Natural killer cell (primary cell): ENCODE measurements around the gene TTC39C. TPM values are rescaled to one million over a fixed set of nuclear protein-coding genes. Genes with fewer than 3 reads are reported as not detected.

Experiments
- ATAC-seq, 3 donors: fragments of 150-1000 bp in 2 of 3; fragments of 200-7000 bp in 1 of 3; cut with Tn5 transposase; 1 replicate in 1 of 3; 2 replicates in 2 of 3; pipeline ENCODE4 v1.10.0; 2021; ENCODE audit warnings: mild to moderate bottlenecking in 2 of 3, moderate library complexity in 2 of 3
- DNase-seq, 2 donors: peaks; one replicate each; pipeline versions ENCODE4 v3.0.0 to v3.0.0-alpha.2; 2013 to 2021; ENCODE audit warnings: mixed read lengths in 1 of 2
- H3K27ac ChIP-seq: one replicate; pipeline ENCODE4 v1.5.1; 2013; ENCODE audit warnings: mild to moderate bottlenecking, low read length
- H3K27me3 ChIP-seq: one replicate; pipeline ENCODE4 v1.6.1; 2013; ENCODE audit warnings: low read length; ENCODE audit not compliant: control insufficient read depth, insufficient read depth
- H3K36me3 ChIP-seq: one replicate; pipeline ENCODE4 v1.6.1; 2013; ENCODE audit warnings: low read length; ENCODE audit not compliant: control insufficient read depth, insufficient read depth
- H3K4me1 ChIP-seq: one replicate; pipeline ENCODE4 v1.6.1; 2013; ENCODE audit warnings: low read length; ENCODE audit not compliant: control insufficient read depth, insufficient read depth
- H3K4me3 ChIP-seq: one replicate; pipeline ENCODE4 v1.5.1; 2013; ENCODE audit warnings: low read length
- H3K9me3 ChIP-seq: one replicate; pipeline ENCODE4 v1.6.1; 2013; ENCODE audit warnings: low read length; ENCODE audit not compliant: control insufficient read depth, insufficient read depth
- H3K27ac Mint-ChIP-seq, 2 donors: one replicate each; pipeline ENCODE4 v1.8.0; 2022; ENCODE audit warnings: mild to moderate bottlenecking in 2 of 2, mixed read lengths in 2 of 2, moderate library complexity in 1 of 2
- H3K27me3 Mint-ChIP-seq, 2 donors: one replicate each; pipeline ENCODE4 v1.8.0; 2022; ENCODE audit warnings: low read depth in 2 of 2, mixed read lengths in 2 of 2
- H3K36me3 Mint-ChIP-seq: one replicate; pipeline ENCODE4 v1.8.0; 2022; ENCODE audit warnings: mixed read lengths
- H3K4me1 Mint-ChIP-seq, 2 donors: one replicate each; pipeline ENCODE4 v1.8.0; 2022; ENCODE audit warnings: mixed read lengths in 2 of 2
- H3K4me3 Mint-ChIP-seq: one replicate; pipeline ENCODE4 v1.8.0; 2022; ENCODE audit warnings: mild to moderate bottlenecking, moderate library complexity, mixed read lengths
- H3K9me3 Mint-ChIP-seq, 2 donors: one replicate each; pipeline ENCODE4 v1.8.0; 2022; ENCODE audit warnings: mixed read lengths in 2 of 2
- WGBS: methylation state at CpG from one replicate; pipeline ENCODE4 v1.1.7; 2013; ENCODE audit warnings: missing lambda C conversion rate; ENCODE audit not compliant: insufficient coverage; 5-methylcytosine and 5-hydroxymethylcytosine counted together
- intact Hi-C: fragments of 100-400 bp; cut with micrococcal nuclease; formaldehyde crosslinking; loops from one replicate; pipeline ENCODE4 v1.14.2; 2022
- total RNA-seq, 4 donors: library from RNA; stranded (reverse); fragments of 120-200 nt in 1 of 4; gene quantifications; one replicate each; pipeline versions ENCODE4 v1.2.3 to v1.2.4, GENCODE V29; 2013 to 2022
- TF ChIP-seq, protein P1 (sequence below): fragments of 200-600 bp; IDR thresholded peaks from one replicate; pipeline ENCODE4 v1.8.0; 2022; ENCODE audit warnings: antibody characterized with exemption

The TTC39C gene
- total RNA-seq, 3 donors from 2014 or later (not counting 1 experiment from before 2014, with no cell fraction given): 39.0 to 61.5 (median 44.3) TPM

DNA sequence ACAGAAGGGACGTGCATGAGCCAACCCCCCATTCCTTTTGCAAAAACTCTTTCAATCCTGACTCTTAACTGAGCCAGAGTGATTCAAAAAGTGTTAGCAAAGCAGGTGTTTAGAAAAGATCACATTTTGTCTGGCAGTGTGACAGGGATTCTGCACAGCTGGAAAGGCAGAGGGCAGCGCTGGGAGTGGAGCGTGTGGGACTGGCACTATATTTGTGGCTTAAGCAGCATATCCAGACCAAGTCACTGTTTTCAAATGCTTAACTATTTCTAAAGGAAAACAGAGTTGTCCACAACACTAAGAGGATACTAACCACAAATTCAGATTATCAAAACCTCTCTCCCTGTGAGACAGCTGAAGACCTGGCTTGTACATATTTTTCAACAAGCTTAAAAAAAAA is 143.3 kb downstream of the TTC39C start:
- 93% methylated on average over 3 of the region's 3 CpGs for WGBS
- Mint-ChIP-seq H3K4me3 (no peak overlapping the region), H3K27ac (no peak overlapping the region), H3K9me3 (no peaks in the 10 kb centered on the region), H3K4me1 (no peaks in the 10 kb centered on the region), H3K36me3 (no peaks in the 10 kb centered on the region), H3K27me3 (peaks cover 0 to 3% of the 10 kb centered on the region in 2 donors)
- Histone ChIP-seq H3K36me3 (no peaks in the 10 kb centered on the region), H3K9me3 (no peaks in the 10 kb centered on the region), H3K4me1 (no peaks in the 10 kb centered on the region), H3K4me3 (no peak overlapping the region), H3K27ac (no peak overlapping the region), H3K27me3 (no peaks in the 10 kb centered on the region)
- intact Hi-C loops: no loop called here
- ATAC-seq: no peak
- TF ChIP-seq, protein P1, sequence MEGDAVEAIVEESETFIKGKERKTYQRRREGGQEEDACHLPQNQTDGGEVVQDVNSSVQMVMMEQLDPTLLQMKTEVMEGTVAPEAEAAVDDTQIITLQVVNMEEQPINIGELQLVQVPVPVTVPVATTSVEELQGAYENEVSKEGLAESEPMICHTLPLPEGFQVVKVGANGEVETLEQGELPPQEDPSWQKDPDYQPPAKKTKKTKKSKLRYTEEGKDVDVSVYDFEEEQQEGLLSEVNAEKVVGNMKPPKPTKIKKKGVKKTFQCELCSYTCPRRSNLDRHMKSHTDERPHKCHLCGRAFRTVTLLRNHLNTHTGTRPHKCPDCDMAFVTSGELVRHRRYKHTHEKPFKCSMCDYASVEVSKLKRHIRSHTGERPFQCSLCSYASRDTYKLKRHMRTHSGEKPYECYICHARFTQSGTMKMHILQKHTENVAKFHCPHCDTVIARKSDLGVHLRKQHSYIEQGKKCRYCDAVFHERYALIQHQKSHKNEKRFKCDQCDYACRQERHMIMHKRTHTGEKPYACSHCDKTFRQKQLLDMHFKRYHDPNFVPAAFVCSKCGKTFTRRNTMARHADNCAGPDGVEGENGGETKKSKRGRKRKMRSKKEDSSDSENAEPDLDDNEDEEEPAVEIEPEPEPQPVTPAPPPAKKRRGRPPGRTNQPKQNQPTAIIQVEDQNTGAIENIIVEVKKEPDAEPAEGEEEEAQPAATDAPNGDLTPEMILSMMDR: no peak
- no peak for DNase-seq

GRCh38 chr18:24160086-24160485 is 145.5 kb downstream of the TTC39C start:
- H3K27ac Mint-ChIP-seq: no peak overlapping the region
- no peak overlapping the region for H3K27ac ChIP-seq

DNA sequence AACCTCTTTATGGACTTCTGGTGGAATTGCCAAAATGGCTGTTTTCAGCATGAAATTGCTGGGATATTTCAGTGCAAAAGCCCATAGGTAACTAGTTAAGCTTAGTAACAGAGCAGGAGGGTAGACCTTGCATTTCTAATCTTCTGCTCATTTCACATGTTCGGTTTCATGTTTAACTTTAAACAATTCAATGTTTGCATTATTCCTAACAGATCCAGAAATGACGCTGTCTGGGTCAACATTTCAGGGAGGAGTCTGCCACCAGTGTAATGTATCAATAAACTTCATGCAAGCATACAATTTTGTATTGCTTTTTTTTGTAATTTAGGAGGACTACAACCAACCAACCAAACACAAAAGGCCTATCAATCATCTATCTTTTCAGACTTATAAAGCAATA is 146.8 kb downstream of the TTC39C start:
- Mint-ChIP-seq H3K4me3 (no peak overlapping the region), H3K27me3 (peaks cover 0 to 3% of the 10 kb centered on the region in 2 donors), H3K27ac (no peak overlapping the region), H3K4me1 (no peaks in the 10 kb centered on the region), H3K36me3 (no peaks in the 10 kb centered on the region), H3K9me3 (no peaks in the 10 kb centered on the region)
- no peak for DNase-seq
- intact Hi-C loops: no loop called here
- H3K4me3 ChIP-seq: no peak overlapping the region
- WGBS: 96% methylated on average over 2 of the region's 2 CpGs
- TF ChIP-seq, protein P1: no peak
- H3K27ac ChIP-seq: no peak overlapping the region
- no peak for ATAC-seq
- H3K27me3 ChIP-seq: no peaks in the 10 kb centered on the region
- H3K36me3 ChIP-seq: no peaks in the 10 kb centered on the region
- H3K9me3 ChIP-seq: no peaks in the 10 kb centered on the region
- H3K4me1 ChIP-seq: no peaks in the 10 kb centered on the region

More at GRCh38 chr18:24160086-24160485, 145.5 kb downstream of the TTC39C start:
- TF ChIP-seq, protein P1: no peak
- Histone ChIP-seq H3K9me3 (no peaks in the 10 kb centered on the region), H3K36me3 (no peaks in the 10 kb centered on the region), H3K4me3 (no peak overlapping the region), H3K27me3 (no peaks in the 10 kb centered on the region), H3K4me1 (no peaks in the 10 kb centered on the region)
- 94% methylated on average over 2 of the region's 5 CpGs for WGBS
- no peaks in the 10 kb centered on the region for H3K36me3 Mint-ChIP-seq
- H3K9me3 Mint-ChIP-seq: no peaks in the 10 kb centered on the region
- ATAC-seq: no peak
- H3K4me3 Mint-ChIP-seq: no peak overlapping the region
- H3K27me3 Mint-ChIP-seq: peaks cover 0 to 6% of the 10 kb centered on the region in 2 donors
- intact Hi-C loops: no loop called here
- H3K4me1 Mint-ChIP-seq: no peaks in the 10 kb centered on the region
- no peak for DNase-seq

DNA sequence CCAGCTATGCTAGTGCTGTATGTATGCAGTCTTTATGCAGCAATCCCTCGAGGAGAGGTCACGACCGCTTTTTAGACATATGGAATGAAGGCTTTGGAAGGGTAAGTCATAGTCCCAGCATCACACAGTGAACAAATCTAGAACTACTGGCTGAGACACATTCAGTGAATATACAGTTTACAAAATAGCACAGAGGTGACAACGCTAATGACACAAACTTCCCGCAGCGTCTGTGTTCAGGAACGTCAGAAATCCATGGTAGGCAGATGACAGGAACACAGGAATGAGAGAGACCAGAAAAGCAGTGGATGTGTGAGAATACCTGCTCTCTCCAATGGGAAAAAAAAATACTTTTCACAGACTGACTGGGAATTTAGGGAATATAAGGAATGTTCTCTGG is 153.9 kb downstream of the TTC39C start:
- Mint-ChIP-seq H3K4me3 (no peak overlapping the region), H3K4me1 (no peaks in the 10 kb centered on the region), H3K36me3 (no peaks in the 10 kb centered on the region), H3K9me3 (no peaks in the 10 kb centered on the region), H3K27me3 (peaks cover 0 to 10% of the 10 kb centered on the region in 2 donors), H3K27ac (no peak overlapping the region)
- Histone ChIP-seq H3K4me1 (no peaks in the 10 kb centered on the region), H3K4me3 (no peak overlapping the region), H3K36me3 (no peaks in the 10 kb centered on the region), H3K27ac (no peak overlapping the region), H3K9me3 (no peaks in the 10 kb centered on the region), H3K27me3 (no peaks in the 10 kb centered on the region)
- no peak for ATAC-seq
- no peak for DNase-seq
- intact Hi-C loops: no loop called here
- TF ChIP-seq, protein P1: no peak
- WGBS: 95% methylated on average over 7 of the region's 7 CpGs
